GM12878 (cell line): ENCODE data around the gene SIGLEC6. TPM values are rescaled to one million over a fixed set of nuclear protein-coding genes. Genes with fewer than 3 reads are reported as not detected.

ENCODE experiments used
- ATAC-seq: fragments of 200-7000 bp; cut with Tn5 transposase; 3 replicates; pipeline ENCODE4 v1.9.1; 2020; ENCODE audit warnings: mild to moderate bottlenecking, moderate library complexity
- BruUV-seq: library from RNA; stranded (reverse); fragments of 400-500 nt; replicated peaks from 2 replicates; lab custom pipeline; 2021; lab: Mats Ljungman, UMichigan
- CTCF ChIA-PET: fragments of 300-600 bp; sonication (Branson Sonifier 250); formaldehyde crosslinking; extraction: SDS; loops from one replicate; lab custom pipeline; 2021; ENCODE audit warnings: inconsistent platforms; lab: Yijun Ruan, JAX
- POLR2A ChIA-PET: fragments of 350-600 bp; formaldehyde crosslinking; extraction: SDS; loops from one replicate; lab custom pipeline; 2021; ENCODE audit warnings: inconsistent platforms; lab: Charles Lee
- RAD21 ChIA-PET: fragments of 300-600 bp; sonication (Branson Sonifier 250); formaldehyde crosslinking; loops from one replicate; lab custom pipeline; 2023; ENCODE audit warnings: antibody characterized with exemption; ENCODE audit not compliant: unreplicated experiment; lab: Charles Lee
- SMC1A ChIA-PET: fragments of 300-600 bp; sonication (Branson Sonifier 250); formaldehyde crosslinking; loops from one replicate; lab custom pipeline; 2023; ENCODE audit not compliant: unreplicated experiment, uncharacterized antibody; lab: Charles Lee
- DNase-seq: peaks from one replicate; pipeline ENCODE4 v3.0.0-alpha.2; 2011; ENCODE audit warnings: low read depth, low spot score
- FAIRE-seq: peaks from 3 replicates; lab custom pipeline; 2011; peaks lifted over from hg19 to GRCh38; lab: Jason Lieb, UNC
- H2AFZ ChIP-seq: 2 replicates; pipeline ENCODE4 v1.6.0; 2011; ENCODE audit warnings: low read depth, low read length, control low read depth; ENCODE audit not compliant: control insufficient read depth
- H3K27ac ChIP-seq: 2 replicates; pipeline ENCODE4 v1.5.1; 2011; ENCODE audit warnings: control low read depth; ENCODE audit not compliant: control insufficient read depth, insufficient read depth
- H3K27me3 ChIP-seq, 2 experiments: replicated peaks in 1 of 2; 2 replicates each; pipeline versions ENCODE4 v1.6.0 to v1.6.1; 2011; ENCODE audit warnings: low read length in 1 of 2; ENCODE audit not compliant: control insufficient read depth in 2 of 2, insufficient read depth in 2 of 2
- H3K36me3 ChIP-seq, 2 experiments: 2 replicates each; pipeline ENCODE4 v1.5.1; 2011; ENCODE audit warnings: low read length in 1 of 2; ENCODE audit not compliant: control insufficient read depth in 2 of 2, insufficient read depth in 2 of 2
- H3K4me1 ChIP-seq: 2 replicates; pipeline ENCODE4 v1.6.1; 2011; ENCODE audit warnings: mild to moderate bottlenecking, low read length, moderate library complexity, mixed read lengths; ENCODE audit not compliant: control insufficient read depth, insufficient read depth
- H3K4me2 ChIP-seq: 2 replicates; pipeline ENCODE4 v1.6.0; 2011; ENCODE audit warnings: control low read depth; ENCODE audit not compliant: control insufficient read depth, insufficient read depth
- H3K4me3 ChIP-seq: fragments of 200-600 bp; sonication (generic); 2 replicates; pipeline ENCODE4 v1.5.1; 2016
- H3K79me2 ChIP-seq: 2 replicates; pipeline ENCODE4 v1.6.0; 2011; ENCODE audit warnings: low read length; ENCODE audit not compliant: control insufficient read depth, insufficient read depth
- H3K9ac ChIP-seq: 2 replicates; pipeline ENCODE4 v1.8.0; 2011; ENCODE audit warnings: low read length, control low read depth, mixed read lengths; ENCODE audit not compliant: control insufficient read depth, insufficient read depth
- H3K9me3 ChIP-seq: replicated peaks from 3 replicates; pipeline ENCODE4 v1.5.1; 2011; ENCODE audit warnings: mild to moderate bottlenecking, low read length; ENCODE audit not compliant: control insufficient read depth, insufficient read depth
- H4K20me1 ChIP-seq: 2 replicates; pipeline ENCODE4 v1.6.0; 2011; ENCODE audit not compliant: control insufficient read depth, insufficient read depth
- BACH1 ChIP-seq: fragments of 450-650 bp; IDR thresholded peaks from 2 replicates; pipeline ENCODE4 v1.6.1; 2017; ENCODE audit warnings: mild to moderate bottlenecking, borderline replicate concordance
- FOXK2 ChIP-seq: fragments of 450-650 bp; IDR thresholded peaks from 2 replicates; pipeline ENCODE4 v1.6.1; 2017; ENCODE audit warnings: mild to moderate bottlenecking, moderate library complexity
- GABPA ChIP-seq: IDR thresholded peaks from 2 replicates; pipeline ENCODE4 v1.6.1; 2014; ENCODE audit warnings: antibody characterized with exemption, low read depth, mild to moderate bottlenecking, inconsistent platforms
- IKZF1 ChIP-seq: fragments of 450-650 bp; conservative IDR thresholded peaks from 2 replicates; pipeline ENCODE4 v1.6.1; 2017; ENCODE audit warnings: antibody characterized with exemption, mild to moderate bottlenecking
- RBBP5 ChIP-seq: fragments of 200-600 bp; sonication (generic); conservative IDR thresholded peaks from 2 replicates; pipeline ENCODE4 v1.6.1; 2016
- RFX5 ChIP-seq: IDR thresholded peaks from 2 replicates; pipeline ENCODE4 v1.6.1; 2011; ENCODE audit warnings: low read depth, low read length, improper control_type of control experiment
- SRF ChIP-seq, 2 experiments: IDR thresholded peaks; 2 replicates each; pipeline ENCODE4 v1.6.1; 2011; ENCODE audit warnings: low read depth in 2 of 2, low read length in 2 of 2, mild to moderate bottlenecking in 1 of 2, moderate library complexity in 1 of 2
- ZZZ3 ChIP-seq: IDR thresholded peaks from 2 replicates; pipeline ENCODE4 v1.6.1; 2011; ENCODE audit warnings: low read depth; ENCODE audit not compliant: control insufficient read depth, insufficient read length
- WGBS: methylation state at CpG from one replicate; pipeline ENCODE4 v1.1.6; 2016; ENCODE audit warnings: low lambda C conversion rate; ENCODE audit not compliant: insufficient replicate concordance, insufficient coverage; ENCODE audit errors: missing lambda C conversion rate; 5-methylcytosine and 5-hydroxymethylcytosine counted together
- in situ Hi-C: fragments of 300-500 bp; cut with MboI; formaldehyde crosslinking; loops from 9 replicates; pipeline ENCODE4 v1.14.3; 2018; ENCODE audit warnings: mixed read lengths
- intact Hi-C: fragments of 100-400 bp; cut with micrococcal nuclease; formaldehyde crosslinking; loops from one replicate; pipeline ENCODE4 v1.14.2; 2022; ENCODE audit not compliant: unreplicated experiment
- polyA plus RNA-seq, 11 experiments: library from polyadenylated mRNA; depleted of rRNA in 4 of 11; unstranded in 6 of 11; stranded (reverse) in 5 of 11; fragments of >200 nt; fragmentation: Nextera tagmentation in 4 of 11; fragmentation: Illumina TruSeq in 1 of 11; extraction: Ambion mirVana in 4 of 11; extraction: Trizol in 1 of 11; gene quantifications; 1 replicate in 1 of 11; 2 replicates in 10 of 11; pipeline versions ENCODE4 v1.2.1 to v1.2.3, GENCODE V29; 2011 to 2016; ENCODE audit warnings: inconsistent platforms in 2 of 11, missing spikeins in 2 of 11, low read depth in 1 of 11
- total RNA-seq, 4 experiments: library from RNA; depleted of rRNA in 3 of 4; stranded (reverse); fragments of >200 nt in 3 of 4; fragmentation: Illumina TruSeq in 1 of 4; extraction: Trizol in 1 of 4; gene quantifications; 2 replicates each; pipeline versions ENCODE4 v1.2.1 to v1.2.3, GENCODE V29; 2013 to 2021
- TF ChIP-seq, protein P1 (sequence below): IDR thresholded peaks from 2 replicates; pipeline ENCODE4 v1.6.1; 2012; ENCODE audit warnings: improper control_type of control experiment, low read depth, low read length; ENCODE audit not compliant: insufficient replicate concordance
- TF ChIP-seq, protein P2 (sequence below): fragments of 450-650 bp; formaldehyde crosslinking; IDR thresholded peaks from 2 replicates; pipeline ENCODE4 v1.4.0; 2022; ENCODE audit warnings: mild to moderate bottlenecking, moderate library complexity
- TF ChIP-seq, protein P3 (sequence below): IDR thresholded peaks from 2 replicates; pipeline ENCODE4 v1.6.1; 2011; ENCODE audit warnings: borderline replicate concordance, low read depth, mild to moderate bottlenecking, moderate library complexity, mixed read lengths, low read length; ENCODE audit not compliant: insufficient read depth; ENCODE audit errors: extremely low read length
- TF ChIP-seq, protein P4 (sequence below): IDR thresholded peaks from 2 replicates; pipeline ENCODE4 v1.6.1; 2012; ENCODE audit warnings: low read depth, low read length, improper control_type of control experiment

The SIGLEC6 gene
- total and polyA plus RNA-seq, 10 of the 15 experiments (the other 5 are each of a cell fraction or from before 2014, with no cell fraction given), result 0.08 to 0.40 (median 0.27) TPM; not detected in 2

DNA sequence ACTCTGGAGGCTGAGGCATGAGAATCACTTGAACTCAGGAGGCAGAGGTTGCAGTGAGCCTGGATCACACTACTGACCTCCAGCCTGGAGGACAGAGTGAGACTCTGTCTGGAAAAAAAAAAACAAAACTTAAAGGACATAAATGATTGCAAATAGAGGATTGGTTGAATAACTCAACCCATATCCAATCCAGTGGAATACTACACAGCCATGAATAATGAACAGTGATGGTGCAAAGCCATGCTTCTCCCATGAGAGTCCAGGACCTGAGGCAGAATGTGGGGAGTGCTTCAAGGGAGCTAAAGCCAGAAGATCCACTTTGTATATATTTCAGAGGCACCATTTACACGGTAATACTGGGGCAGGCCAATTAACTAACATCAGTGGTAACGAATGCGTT lies 55.3 kb downstream of the SIGLEC6 start:
- H3K79me2 ChIP-seq, result no peaks in the 10 kb centered on the region
- intact Hi-C loops (no loop called here), in situ Hi-C loops (no loop called here)
- WGBS, result 94% methylated on average over 3 of the region's 3 CpGs
- RAD21 ChIA-PET, result interaction anchor here (5.4 kb wide), 1 partner anchor 182 kb away, joined by 133 read pairs; no protein-coding TSS in a partner anchor
- no peak overlapping the region for H2AFZ ChIP-seq
- no peaks in the 10 kb centered on the region for H4K20me1 ChIP-seq
- no peaks in the 10 kb centered on the region for H3K4me1 ChIP-seq
- ATAC-seq (no peak), FAIRE-seq (no peak), DNase-seq (no peak)
- H3K9ac ChIP-seq, result no peak overlapping the region
- POLR2A ChIA-PET, result no interaction called here
- no peak overlapping the region for H3K4me3 ChIP-seq
- H3K9me3 ChIP-seq, result no peaks in the 10 kb centered on the region; the same call in 2 of the 3 replicates
- no peak overlapping the region for H3K27ac ChIP-seq
- no peak overlapping the region for H3K4me2 ChIP-seq
- SMC1A ChIA-PET, result interaction anchor here (6.4 kb wide), 1 partner anchor 184 kb away, joined by 110 read pairs; no protein-coding TSS in a partner anchor
- CTCF ChIA-PET, result interaction anchor here (0.5 to 10.8 kb wide), 5 partner anchors 100 to 1533 kb away, joined by 3 to 281 read pairs (median 3); no protein-coding TSS in a partner anchor
- H3K27me3 ChIP-seq, result no peaks in the 10 kb centered on the region; a peak in 1 of 4 replicates
- H3K36me3 ChIP-seq, result no peaks in the 10 kb centered on the region
- no TSS peak for BruUV-seq
- TF ChIP-seq BACH1 (no peak), RBBP5 (no peak), RFX5 (no peak), SRF (IDR thresholded peaks at IDR 0.05; ENCODE audit: low read depth in 2 of 2, low read length in 2 of 2) (no peak), GABPA (no peak), IKZF1 (no peak), ZZZ3 (no peak), FOXK2 (no peak)
- TF ChIP-seq, protein P1, sequence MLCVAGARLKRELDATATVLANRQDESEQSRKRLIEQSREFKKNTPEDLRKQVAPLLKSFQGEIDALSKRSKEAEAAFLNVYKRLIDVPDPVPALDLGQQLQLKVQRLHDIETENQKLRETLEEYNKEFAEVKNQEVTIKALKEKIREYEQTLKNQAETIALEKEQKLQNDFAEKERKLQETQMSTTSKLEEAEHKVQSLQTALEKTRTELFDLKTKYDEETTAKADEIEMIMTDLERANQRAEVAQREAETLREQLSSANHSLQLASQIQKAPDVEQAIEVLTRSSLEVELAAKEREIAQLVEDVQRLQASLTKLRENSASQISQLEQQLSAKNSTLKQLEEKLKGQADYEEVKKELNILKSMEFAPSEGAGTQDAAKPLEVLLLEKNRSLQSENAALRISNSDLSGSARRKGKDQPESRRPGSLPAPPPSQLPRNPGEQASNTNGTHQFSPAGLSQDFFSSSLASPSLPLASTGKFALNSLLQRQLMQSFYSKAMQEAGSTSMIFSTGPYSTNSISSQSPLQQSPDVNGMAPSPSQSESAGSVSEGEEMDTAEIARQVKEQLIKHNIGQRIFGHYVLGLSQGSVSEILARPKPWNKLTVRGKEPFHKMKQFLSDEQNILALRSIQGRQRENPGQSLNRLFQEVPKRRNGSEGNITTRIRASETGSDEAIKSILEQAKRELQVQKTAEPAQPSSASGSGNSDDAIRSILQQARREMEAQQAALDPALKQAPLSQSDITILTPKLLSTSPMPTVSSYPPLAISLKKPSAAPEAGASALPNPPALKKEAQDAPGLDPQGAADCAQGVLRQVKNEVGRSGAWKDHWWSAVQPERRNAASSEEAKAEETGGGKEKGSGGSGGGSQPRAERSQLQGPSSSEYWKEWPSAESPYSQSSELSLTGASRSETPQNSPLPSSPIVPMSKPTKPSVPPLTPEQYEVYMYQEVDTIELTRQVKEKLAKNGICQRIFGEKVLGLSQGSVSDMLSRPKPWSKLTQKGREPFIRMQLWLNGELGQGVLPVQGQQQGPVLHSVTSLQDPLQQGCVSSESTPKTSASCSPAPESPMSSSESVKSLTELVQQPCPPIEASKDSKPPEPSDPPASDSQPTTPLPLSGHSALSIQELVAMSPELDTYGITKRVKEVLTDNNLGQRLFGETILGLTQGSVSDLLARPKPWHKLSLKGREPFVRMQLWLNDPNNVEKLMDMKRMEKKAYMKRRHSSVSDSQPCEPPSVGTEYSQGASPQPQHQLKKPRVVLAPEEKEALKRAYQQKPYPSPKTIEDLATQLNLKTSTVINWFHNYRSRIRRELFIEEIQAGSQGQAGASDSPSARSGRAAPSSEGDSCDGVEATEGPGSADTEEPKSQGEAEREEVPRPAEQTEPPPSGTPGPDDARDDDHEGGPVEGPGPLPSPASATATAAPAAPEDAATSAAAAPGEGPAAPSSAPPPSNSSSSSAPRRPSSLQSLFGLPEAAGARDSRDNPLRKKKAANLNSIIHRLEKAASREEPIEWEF, result no peak
- TF ChIP-seq, protein P2, sequence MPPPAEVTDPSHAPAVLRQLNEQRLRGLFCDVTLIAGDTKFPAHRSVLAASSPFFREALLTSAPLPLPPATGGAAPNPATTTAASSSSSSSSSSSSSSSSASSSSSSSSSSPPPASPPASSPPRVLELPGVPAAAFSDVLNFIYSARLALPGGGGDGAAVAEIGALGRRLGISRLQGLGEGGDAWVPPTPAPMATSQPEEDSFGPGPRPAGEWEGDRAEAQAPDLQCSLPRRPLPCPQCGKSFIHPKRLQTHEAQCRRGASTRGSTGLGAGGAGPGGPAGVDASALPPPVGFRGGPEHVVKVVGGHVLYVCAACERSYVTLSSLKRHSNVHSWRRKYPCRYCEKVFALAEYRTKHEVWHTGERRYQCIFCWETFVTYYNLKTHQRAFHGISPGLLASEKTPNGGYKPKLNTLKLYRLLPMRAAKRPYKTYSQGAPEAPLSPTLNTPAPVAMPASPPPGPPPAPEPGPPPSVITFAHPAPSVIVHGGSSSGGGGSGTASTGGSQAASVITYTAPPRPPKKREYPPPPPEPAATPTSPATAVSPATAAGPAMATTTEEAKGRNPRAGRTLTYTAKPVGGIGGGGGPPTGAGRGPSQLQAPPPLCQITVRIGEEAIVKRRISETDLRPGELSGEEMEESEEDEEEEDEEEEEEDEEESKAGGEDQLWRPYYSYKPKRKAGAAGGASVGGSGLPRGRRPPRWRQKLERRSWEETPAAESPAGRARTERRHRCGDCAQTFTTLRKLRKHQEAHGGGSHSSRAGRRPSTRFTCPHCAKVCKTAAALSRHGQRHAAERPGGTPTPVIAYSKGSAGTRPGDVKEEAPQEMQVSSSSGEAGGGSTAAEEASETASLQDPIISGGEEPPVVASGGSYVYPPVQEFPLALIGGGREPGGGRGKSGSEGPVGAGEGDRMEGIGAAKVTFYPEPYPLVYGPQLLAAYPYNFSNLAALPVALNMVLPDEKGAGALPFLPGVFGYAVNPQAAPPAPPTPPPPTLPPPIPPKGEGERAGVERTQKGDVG, result no peak
- TF ChIP-seq, protein P3, sequence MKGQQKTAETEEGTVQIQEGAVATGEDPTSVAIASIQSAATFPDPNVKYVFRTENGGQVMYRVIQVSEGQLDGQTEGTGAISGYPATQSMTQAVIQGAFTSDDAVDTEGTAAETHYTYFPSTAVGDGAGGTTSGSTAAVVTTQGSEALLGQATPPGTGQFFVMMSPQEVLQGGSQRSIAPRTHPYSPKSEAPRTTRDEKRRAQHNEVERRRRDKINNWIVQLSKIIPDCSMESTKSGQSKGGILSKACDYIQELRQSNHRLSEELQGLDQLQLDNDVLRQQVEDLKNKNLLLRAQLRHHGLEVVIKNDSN, result no peak
- TF ChIP-seq, protein P4, sequence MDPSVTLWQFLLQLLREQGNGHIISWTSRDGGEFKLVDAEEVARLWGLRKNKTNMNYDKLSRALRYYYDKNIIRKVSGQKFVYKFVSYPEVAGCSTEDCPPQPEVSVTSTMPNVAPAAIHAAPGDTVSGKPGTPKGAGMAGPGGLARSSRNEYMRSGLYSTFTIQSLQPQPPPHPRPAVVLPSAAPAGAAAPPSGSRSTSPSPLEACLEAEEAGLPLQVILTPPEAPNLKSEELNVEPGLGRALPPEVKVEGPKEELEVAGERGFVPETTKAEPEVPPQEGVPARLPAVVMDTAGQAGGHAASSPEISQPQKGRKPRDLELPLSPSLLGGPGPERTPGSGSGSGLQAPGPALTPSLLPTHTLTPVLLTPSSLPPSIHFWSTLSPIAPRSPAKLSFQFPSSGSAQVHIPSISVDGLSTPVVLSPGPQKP, result no peak
